Esophagus squamous epithelium (tissue), 4 donors: Measurements from ENCODE around the gene CCDC110.

ENCODE experiments used
- CTCF ChIP-seq, 6 experiments: fragments of 450-650 bp in 4 of 6; fragments of 200-600 bp in 2 of 6; sonication (generic) in 2 of 6; IDR thresholded peaks; one replicate each; pipeline ENCODE4 v1.5.1; 2016 to 2019; ENCODE audit warnings: antibody characterized with exemption in 6 of 6, mild to moderate bottlenecking in 4 of 6, moderate library complexity in 4 of 6
- POLR2A ChIP-seq, 4 donors: fragments of 450-650 bp; IDR thresholded peaks; one replicate each; pipeline ENCODE4 v1.6.1; 2017; ENCODE audit warnings: antibody characterized with exemption in 4 of 4, mild to moderate bottlenecking in 4 of 4, moderate library complexity in 3 of 4

DNA sequence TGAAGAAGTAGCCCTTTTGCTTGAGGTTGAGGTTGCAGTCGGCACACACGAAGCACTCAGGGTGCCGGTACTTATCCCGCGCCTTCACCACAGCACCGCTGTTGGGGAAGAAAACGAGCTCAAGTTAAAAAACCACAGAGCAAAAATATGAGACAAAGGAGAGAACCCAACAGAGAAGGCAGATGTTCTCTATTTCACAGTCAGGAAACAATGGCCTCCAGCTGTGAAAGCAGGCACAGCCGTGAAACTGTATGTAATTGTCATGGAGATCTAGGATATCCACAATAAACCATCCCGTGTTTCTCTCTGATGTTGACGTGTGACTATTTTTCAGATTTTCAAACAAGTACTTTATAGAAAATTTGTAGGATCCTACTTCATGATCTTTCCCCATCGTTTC is 30.9 kb upstream of the CCDC110 start:
- no peak for TF ChIP-seq CTCF (IDR thresholded peaks at IDR 0.05)
- TF ChIP-seq POLR2A (IDR thresholded peaks at IDR 0.05), result no peak
